AG09319 (cell line): ENCODE data around the gene PLAAT2.

Experiments used
- DNase-seq: peaks from one replicate; pipeline ENCODE4 v3.0.0-alpha.2; 2010; ENCODE audit warnings: low read depth; ENCODE audit errors: extremely low read depth
- CTCF ChIP-seq: IDR thresholded peaks from 2 replicates; pipeline ENCODE4 v1.5.1; 2011; ENCODE audit warnings: low read depth, mild to moderate bottlenecking, inconsistent platforms, low read length, moderate library complexity

PLAAT2 gene

GRCh38 chr11:63503492-63503891 is 59.7 kb downstream of the PLAAT2 start:
- no peak for DNase-seq
- no peak for TF ChIP-seq CTCF
